NCI-H226 (cell line): ENCODE data around the gene TAF11L5.
"Not testable (repeated sequence)": the region's sequence is repeated elsewhere in the genome, so short reads cannot be mapped to it uniquely, and the experiment has no call there.

ENCODE experiments used
- DNase-seq: peaks from one replicate; pipeline ENCODE4 v3.0.0-alpha.2; 2015

TAF11L5 gene

GRCh38 chr5:17524935-17525334 is at the start of gene TAF11L5:
Gene TAF11L5 (plus strand): TSS chr5:17525235.
- DNase-seq: not testable (repeated sequence)

DNA sequence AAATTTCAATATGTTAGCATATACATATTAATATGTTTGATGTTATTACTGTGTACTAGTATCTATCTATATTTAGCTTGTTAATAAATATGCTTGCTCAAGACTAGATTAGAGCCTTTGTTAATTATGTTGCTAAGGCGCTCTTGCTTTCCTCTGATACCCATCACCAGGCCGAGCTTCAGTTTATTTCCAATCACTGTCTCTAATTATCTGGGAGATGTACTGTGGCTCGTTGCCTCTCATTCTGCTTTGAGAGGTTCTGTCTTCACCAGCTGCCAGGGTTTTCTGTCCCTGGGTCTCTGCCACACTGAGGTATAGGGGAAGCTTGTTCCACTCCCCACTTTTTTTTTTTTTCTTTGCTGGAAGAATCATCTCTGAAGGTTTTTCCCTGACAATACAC is 48.0 kb upstream of the TAF11L5 start:
- DNase-seq: no peak

- no peak for DNase-seq
Observed at GRCh38 chr5:17477573-17478265, 47.3 kb upstream of the TAF11L5 start.

GRCh38 chr5:17481378-17481777 is 43.7 kb upstream of the TAF11L5 start:
- no peak for DNase-seq

GRCh38 chr5:17482790-17483189 is 42.2 kb upstream of the TAF11L5 start:
- no peak for DNase-seq

- not testable (repeated sequence) for DNase-seq
Observed at GRCh38 chr5:17486464-17487173, 38.4 kb upstream of the TAF11L5 start.

- DNase-seq: no peak
Observed at GRCh38 chr5:17487174-17487512, 37.9 kb upstream of the TAF11L5 start.

DNA sequence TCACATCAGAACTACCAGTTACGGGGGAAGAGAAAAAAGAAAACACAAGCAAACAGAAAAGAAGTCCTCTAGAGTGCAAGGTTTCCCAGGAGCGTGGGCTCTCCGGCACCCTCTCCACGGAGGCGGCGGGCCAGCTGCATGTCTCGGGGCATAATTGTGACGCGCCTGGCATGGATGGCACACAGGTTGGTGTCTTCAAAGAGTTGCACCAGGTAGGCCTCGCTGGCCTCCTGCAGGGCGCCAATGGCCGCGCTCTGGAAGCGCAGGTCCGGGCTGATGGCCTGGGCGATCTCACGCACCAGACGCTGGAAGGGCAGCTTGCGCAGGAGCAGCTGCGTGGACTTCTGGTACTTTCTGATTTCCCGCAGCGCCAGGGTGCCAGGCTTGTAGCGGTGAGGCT is 33.8 kb upstream of the TAF11L5 start:
- DNase-seq: not testable (repeated sequence)

DNA sequence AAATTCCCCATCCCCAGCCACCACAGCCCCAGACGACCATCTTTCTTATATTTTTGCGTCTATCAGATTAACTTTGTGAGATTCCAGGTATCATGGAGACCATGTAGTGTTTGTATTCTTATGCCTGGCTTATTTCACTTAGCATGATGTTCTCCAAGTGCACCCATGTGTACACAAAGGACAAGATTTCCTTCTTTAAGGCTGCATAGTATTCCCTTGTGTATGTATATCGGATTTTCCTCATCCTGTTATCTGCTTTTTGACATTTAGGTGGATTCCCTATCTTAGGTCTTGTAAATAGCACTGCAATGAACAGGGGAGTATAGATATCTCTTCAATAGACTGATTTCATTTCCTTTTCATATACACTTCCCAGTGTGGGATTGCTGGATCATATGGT is 32.3 kb upstream of the TAF11L5 start:
- DNase-seq: no peak

DNA sequence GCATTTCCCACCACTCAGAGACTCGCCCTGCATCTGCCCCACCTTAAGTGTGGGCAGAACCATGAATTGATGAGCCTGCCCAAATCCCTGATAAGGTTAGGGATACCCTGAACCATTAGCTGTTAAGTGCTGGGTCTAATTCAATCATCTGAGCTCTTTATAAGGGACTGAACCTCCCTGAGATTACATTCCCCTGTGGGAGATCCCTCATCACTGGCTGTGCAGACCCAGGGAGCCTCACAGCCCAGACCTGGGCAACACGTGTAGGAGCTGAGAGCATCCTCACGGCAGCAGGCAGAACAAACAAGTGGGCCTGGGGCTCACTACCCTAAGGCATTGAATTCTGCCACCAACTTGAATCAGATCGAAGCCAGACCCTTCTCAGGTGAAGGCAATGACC is 27.6 kb upstream of the TAF11L5 start:
- no peak for DNase-seq

DNA sequence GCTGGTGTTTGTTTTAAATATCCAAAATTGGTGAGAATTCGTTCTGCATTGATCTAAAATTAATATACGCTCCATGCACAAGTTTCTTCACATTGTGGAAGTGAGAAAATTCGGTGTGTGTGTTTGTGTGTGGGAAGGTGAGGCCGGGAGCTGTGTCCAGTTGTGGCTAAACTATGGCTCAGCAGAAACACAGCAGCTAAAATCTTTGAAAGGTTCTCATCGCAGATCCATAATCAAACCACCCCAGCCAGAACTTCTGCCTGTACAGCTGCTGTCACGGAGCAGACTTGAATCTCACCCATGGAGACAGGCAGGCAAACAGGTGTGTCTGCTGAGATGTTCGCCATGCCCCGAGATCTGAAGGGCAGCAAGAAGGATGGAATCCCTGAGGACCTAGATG is 27.1 kb upstream of the TAF11L5 start, which contains the start of gene TAF11L2:
Gene TAF11L2 (plus strand): TSS at position 301 of the 400 bp plus-strand sequence.
- not testable (repeated sequence) for DNase-seq

DNA sequence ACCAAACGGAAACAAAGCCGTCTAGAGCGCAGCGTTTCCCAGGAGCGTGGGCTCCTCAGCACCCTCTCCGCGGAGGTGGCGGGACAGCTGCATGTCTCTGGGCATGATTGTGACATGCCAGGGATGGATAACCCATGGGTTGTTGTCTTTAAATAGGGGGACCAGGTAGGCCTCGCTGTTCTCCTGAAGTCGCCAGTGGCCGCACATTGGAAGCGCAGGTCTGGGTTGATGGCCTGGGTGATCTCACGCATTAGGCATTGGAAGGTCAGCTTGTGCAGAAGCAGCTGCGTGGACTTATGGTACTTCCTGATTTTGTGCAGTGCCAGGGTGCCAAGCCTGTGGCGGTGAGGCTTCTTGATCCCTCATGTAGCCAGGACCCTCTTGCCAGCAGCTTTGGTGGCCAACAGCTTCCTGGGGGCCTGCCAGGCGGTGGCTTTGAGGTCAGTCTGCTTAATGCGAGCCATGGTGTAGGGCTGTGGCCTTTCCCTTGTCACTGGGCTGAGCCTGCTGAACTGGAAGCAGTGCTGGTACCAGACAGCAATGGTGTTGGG is 13.2 kb upstream of the TAF11L5 start:
- DNase-seq: no peak

DNA sequence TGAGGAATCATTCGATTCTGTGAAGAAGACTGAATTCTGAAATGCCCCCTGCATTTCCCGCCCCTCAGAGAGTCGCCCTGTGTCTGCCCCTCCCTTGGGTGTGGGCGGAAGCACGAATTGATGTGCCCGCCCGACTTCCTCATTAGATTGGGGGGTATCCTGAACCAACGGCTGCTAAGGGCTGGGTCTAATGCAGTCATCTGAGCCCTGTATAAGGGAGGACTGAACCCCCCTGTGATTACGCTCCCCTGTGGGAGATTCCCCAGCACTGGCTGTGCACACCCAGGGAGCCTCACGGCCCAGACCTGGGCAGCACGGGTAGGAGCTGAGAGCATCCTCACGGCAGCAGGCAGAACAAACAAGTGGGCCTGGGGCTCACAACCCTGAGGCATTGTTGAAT is 7.5 kb upstream of the TAF11L5 start:
- not testable (repeated sequence) for DNase-seq

DNA sequence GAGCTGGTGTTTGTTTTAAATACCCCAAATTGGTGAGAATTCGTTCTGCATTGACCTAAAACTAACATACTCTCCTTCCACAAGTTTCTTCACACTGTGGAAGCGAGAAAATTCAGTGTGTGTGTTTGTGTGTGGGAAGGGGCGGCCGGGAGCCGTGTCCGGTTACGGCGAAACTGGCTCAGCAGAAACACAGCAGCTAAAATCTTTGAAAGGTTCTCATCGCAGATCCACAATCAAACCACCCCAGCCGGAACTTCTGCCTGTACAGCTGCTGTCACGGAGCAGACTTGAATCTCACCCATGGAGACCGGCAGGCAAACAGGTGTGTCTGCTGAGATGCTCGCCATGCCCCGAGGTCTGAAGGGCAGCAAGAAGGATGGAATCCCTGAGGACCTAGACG is 7.0 kb upstream of the TAF11L5 start, which contains the start of gene TAF11L3:
Gene TAF11L3 (plus strand): TSS at position 301 of the 400 bp plus-strand sequence.
- not testable (repeated sequence) for DNase-seq

DNA sequence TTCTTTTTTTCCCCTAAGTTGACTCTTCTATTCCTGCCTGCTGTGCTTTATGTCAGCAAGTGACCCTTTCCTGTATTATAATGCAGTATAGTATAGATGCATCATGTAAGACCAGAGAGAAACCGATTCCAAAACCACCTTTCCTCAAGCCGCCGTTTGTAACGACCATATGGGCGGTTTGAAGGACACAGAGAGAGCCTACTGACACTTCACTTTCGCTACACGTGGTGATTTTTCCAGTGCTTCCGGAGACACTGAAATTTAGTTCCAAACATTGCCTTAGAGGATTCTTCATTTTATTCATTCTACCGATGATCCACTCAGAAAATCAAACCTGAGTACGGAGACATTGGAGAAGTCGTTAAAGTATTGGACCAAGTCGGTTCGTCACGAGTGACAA is 5.5 kb upstream of the TAF11L5 start:
- not testable (repeated sequence) for DNase-seq

- not testable (repeated sequence) for DNase-seq
Observed at GRCh38 chr5:17521501-17521900, 3.5 kb upstream of the TAF11L5 start, which contains the start of gene TAF11L4. Gene TAF11L4 (plus strand): TSS chr5:17521801.

GRCh38 chr5:17526504-17526903 is 1.5 kb downstream of the TAF11L5 start:
- not testable (repeated sequence) for DNase-seq

DNA sequence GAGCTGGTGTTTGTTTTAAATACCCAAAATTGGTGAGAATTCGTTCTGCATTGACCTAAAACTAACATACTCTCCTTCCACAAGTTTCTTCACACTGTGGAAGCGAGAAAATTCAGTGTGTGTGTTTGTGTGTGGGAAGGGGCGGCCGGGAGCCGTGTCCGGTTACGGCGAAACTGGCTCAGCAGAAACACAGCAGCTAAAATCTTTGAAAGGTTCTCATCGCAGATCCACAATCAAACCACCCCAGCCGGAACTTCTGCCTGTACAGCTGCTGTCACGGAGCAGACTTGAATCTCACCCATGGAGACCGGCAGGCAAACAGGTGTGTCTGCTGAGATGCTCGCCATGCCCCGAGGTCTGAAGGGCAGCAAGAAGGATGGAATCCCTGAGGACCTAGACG is 3.3 kb downstream of the TAF11L5 start, which contains the start of gene TAF11L6:
Gene TAF11L6 (plus strand): TSS at position 301 of the 400 bp plus-strand sequence.
- DNase-seq: not testable (repeated sequence)
